ENCODE results near the gene CBLN2.

The CBLN2 gene

DNA sequence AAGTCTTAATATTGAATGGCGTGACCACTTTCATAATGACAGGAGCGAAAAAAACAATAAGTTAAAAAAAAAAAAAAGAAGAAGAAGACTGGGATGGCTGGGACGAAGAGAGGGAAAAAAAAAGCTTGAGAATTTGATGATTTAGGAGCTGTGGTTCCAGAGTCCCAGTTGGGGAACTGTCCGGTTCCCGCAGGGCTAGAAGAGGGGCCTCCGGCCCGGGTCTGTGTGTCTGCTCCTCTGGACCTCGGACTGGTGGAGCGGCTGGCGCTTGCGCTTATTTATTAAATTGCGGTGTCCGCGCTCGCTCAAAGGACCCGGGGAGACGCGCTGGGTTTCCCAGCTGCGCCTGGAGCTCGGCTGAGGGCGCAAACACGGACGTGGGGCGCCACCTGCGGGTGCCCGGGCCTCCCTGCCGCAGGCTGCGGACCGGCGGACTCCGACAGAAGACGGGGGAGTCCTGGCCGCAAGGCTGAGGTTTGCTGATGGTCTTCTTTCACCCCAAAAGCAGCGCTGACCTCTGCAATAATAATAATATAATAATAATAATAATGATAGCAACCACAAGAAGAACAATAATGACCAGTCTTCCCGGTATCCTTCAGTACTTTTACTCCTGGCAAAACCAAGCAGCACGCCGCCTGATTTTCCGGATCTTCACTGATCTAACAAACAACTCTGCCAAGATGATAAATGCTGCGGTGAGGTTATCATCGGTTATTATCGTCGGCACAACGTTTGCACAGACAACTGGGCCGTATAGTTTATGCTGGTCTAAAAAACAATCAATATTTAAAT lies at the start of gene CBLN2:
TSS of gene CBLN2 (minus strand) at position 251 of the 795 bp plus-strand sequence. CDS start 2,182 bp downstream, outside the sequence.
- no peak for DNase-seq

DNA sequence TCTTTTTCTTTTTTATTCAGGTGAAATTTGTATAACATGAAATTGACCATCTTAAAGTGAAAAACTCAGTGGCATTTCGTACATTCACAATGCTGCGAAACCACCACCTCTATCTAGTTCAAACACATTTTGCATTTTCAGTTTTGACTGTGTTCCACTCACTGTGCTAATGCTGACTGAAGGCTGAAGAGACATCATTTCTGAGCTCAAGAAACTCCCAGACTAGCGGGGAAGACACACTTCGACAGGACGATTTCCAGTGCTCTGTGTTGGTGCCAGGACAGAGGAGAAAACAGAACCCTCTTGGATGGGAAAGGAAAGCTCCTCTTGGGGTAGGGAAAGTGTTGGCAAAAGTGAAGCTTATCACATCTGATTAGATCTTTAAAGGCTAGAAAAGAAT lies 44.2 kb upstream of the CBLN2 start:
- no peak for DNase-seq

DNA sequence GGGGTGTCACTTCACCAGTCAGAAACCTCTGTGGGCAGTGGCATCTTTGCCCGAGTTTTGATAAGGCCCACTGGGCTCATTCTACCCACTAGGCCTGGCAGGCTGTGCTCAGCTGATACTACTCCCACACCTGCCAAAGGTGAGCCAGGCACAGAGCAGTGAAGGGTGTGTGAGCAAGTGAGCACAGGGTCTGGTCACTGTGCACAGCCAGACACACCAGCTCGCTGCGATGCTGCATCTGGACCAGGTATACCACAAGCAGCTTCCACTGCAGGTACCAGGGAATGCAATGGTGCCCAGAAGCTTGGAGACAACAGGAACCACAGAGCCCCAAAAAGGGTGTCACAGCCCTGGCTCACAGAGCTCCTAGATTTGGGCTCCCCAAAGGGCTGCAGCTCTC lies 40.6 kb upstream of the CBLN2 start:
- DNase-seq, result no peak

DNA sequence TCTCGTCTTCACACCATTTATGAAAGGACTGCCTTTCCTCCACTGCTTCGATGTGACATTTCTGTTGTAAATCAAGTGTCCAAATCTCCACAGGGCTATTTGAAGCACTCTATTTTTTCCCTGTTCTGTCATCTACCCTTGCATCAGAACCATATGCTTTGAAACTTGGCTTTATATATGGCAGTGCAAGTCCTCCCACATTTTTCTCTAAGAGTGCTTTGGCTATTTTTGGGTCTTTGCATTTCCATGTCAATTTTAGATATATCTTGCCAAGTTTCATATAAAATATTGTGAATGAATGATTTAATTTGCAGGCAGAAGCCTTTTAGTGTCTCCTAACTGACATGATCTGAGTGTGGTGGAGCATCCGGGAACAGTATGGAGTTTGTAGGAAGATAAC lies 37.8 kb upstream of the CBLN2 start:
- no peak for DNase-seq

DNA sequence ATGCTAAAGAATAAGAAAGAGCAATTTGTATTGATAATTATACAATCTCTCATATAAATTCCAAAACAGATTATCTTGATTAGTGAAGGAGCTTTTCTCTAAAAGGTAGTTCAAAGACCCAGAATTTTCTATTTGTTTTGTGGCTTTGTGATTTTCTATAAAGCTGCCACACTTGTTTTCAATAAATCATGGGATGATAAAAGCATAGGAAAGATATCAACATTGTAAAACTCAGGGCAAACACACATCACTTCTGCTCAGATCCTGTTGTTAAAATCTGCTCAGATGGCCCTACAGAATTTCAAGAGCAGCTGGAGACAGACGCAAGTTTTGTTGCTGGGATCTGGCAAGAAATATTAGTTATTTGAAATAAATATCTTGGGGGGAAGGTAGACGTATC lies 28.8 kb upstream of the CBLN2 start:
- no peak for DNase-seq

DNA sequence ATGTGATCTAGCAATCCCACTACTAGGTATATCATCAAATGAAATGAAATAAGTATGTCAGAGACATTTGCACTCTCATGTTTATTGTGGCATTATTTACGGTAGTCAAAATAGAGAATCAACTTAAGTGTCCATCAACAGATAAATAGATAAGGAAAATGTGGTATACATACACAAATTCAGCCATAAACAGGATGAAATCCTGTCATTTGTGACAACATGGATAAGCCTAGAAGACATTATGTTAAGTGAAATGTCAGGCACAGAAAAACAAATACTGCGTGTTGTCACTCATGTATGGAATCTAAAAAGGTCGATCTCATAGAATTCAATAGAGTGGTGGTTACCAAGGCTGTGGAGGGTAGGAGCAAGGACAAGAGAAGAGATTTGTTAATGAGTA lies 22.1 kb upstream of the CBLN2 start:
- no peak for DNase-seq

DNA sequence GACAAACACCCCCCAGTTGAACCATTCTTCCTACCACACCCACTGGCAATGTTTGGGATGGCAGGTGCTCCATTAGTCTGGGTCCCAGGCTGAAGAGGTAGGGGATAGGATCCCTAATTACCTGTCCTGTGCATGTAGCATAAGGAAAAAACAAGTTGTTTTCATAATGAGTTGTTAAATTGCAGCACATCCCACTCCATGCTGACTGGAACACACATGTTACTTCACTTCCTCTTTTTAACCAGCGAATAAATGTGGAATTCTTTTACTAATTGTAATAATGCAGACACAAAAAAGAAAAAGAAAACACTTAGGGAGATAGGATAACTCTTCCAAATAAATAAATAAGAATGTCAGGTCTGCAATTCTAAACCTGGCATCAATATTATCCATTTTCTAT lies 11.8 kb upstream of the CBLN2 start:
- DNase-seq, result no peak

DNA sequence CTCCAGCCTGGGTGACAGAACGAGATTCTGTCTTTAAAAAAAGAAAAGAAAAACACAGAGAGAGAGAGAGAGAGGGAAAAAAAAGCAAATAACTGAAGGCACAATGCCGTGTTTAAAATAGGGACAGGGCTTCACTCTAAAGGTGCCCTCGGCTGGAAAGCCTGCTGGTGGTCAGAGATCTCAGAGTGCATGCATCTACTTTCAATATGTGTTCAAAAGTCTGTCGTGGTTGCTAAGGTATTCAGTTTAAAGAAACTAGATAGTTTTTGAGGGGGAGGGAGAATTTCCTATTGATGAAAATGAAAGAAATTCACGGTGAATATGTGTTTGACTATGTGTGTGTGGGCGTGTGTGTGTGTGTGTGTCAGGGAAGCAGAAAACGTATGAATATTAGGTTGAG lies 11.0 kb upstream of the CBLN2 start:
- no peak for DNase-seq

DNA sequence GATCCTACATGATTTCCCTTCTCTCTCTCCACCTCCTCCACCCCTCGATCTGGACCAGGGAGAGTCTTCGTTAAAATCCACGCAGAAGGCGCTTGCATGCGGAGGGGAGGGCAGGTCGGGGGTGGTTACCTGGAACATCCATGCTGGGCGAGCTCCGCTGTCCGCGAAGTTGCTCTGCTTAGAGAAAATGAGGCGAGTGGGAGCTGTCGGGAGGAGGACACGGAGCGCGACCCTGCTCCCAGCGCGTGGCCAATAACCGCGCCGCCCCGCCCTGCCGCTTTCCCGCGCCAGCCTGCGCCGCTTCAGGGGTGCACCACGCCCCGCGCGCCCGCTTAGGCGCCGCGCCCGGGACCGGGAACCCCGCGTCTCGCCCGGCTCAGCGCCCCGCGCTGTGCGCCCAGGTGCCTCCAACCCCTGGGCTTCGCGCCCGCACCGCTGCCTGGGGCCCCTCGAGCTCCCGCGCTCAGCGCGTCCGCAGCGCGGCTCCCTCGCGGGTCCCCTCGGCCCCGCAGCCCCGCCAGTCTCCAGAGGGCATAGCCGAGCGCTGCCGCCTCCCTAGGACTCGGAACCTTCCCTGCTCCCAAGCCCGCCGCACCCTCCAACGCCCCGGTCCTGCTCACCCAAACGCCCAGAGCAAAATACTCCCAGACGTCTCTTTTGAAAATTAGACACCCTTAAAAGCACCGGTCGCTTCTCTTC lies 636 bp downstream of the CBLN2 start:
- DNase-seq, result no peak

DNA sequence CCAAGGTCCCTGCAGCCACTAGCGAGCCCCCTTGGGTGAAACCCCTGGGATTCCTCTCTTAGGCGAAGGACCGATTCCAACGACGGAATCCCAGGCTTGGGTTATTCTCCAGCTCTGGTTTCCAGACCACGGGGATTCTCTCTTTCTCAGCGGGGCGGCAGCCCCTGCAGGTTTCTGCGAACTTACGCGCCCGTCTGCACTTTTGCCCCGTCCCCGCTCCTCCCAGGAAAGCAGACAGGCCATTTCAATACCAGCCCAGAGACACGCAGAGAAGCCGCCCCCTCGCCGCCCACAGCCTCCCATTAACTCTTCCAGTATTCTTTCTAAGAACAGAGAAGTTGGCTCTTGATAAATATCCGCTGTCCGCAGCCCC lies 1.2 kb downstream of the CBLN2 start:
- no peak for DNase-seq

DNA sequence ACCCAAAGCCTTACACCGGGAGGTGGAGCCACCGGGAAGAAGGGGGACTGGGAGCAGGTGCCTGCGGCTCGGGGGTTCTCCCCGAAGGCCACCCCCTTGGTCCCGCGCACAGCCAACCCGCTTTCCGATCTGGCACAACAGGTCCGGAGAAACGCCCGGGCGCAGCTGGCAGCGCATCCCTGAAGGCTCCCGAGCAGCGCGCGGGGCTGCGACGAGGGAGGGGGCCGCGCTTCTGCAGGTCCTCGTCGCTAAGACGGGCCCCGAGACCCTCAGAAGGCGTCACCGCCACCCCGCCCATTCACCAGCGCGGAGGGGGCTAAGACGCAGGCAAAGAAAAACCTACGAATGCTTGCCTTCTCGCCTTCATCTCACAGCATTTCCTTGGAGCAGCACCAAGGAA lies 1.8 kb downstream of the CBLN2 start:
- DNase-seq, result no peak

DNA sequence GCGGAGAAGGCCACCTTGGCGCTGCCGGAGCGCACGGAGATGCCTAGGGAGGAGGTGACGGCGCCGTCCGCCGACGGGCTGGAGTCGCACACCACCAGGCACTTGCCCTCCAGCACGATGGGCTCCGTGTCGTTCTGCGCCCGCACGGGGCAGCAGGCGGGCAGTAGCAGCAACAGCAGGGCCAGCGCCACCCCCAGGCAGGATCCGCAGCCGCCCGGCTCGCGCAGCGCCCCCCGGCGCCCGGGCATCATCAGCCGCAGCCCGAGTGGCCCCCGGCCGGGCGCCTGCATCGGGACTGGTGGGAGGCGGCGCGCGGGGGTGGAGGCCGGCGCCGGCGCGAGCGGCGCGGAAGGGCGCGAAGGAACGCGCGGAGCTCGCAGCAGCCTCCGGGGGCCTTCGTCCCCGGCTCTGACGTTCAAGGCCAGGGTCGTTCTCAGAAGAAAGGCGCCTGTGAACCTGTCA lies 2.2 kb downstream of the CBLN2 start:
- DNase-seq, result no peak

DNA sequence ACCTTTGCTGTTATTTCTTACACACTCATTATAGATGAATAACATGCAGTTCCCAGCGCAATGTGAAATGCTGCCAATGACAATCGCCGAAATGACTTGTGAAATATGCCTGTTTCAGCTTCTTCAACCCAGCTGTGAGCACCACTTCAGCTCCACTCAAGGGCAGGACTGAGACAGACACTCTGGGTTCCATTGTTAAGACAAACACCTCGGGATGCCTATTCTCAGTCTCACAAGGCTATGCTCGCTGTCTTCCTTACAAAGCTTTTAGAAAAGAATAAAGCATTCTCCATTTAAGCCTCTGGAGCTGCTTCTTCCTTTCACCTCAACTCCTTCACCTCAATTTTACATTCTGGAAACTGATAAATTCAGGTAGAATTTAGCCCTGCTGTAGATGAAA lies 4.2 kb downstream of the CBLN2 start:
- no peak for DNase-seq

DNA sequence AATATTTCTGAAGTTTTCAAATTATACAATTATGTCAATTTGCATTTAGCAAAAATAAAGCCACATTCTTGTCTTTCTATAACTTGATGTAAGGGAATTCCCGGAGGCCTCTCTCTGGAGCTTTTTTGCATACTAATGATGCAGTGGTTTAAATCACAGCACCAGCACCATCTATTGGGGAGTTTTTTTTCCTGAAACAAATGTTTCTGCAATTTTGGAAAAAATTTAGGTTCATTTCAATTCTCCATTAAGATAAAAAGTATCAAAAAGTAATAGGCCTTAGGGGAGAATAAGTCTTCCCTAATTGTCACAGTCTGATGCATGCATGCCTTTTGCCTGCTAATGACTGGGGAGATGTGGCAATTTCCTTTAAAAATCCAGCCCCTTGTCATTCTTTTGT lies 13.5 kb downstream of the CBLN2 start:
- no peak for DNase-seq

DNA sequence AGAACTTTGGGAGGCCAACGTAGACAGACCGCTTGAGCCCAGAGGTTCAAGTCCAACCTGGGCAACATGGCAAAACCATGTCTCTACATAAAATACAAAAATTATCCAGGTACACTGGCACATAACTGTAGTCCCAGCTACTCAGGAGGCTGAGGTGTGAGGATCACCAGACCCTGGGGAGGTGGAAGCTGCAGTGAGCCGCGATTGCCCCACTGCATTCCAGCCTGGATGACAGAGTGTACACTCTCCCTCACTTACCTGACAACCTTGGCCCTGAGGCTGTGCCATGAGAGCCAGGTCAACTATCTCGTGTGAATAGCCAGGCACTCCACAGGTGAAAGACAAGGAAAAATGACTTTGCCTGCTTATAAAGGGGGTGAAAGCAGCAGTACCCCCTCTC lies 39.3 kb downstream of the CBLN2 start:
- DNase-seq, result no peak

DNA sequence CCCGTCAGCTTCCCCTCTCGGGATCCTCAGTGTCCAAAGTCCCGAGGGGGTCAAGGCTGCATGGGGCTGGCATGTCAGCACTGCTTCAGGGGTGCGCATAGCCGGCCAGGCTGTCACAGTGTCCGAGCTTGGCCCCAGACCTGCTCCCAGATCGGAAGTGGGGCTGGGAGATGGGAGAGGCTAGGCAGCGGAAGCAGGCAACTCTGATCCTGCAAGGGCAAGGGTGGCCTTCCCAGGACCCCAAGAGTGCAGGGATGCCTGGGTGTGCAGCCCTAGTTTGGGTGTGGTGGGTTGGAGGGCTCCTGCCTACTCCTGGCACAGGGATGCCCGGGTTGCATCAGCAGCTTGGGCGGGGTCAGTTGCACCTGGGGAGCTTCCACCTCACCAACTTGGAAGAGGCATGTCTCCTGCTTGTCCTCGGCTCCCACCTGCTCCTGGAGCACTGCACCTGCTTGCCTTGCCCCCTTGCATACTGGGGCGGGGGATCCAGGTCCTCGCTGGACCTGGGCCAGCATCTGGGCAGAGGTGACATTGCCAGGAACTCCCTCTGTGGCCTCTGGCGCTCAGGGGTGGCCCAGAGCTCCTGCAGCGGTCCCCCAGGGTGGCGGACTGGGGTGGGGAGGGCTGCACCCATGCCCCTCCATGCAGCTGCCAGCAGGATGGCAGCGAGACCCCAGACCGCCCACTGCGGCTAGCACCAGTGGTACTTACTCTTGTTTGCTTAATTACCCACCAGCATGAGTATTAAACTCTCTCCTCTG lies 41.3 kb downstream of the CBLN2 start:
- no peak for DNase-seq

DNA sequence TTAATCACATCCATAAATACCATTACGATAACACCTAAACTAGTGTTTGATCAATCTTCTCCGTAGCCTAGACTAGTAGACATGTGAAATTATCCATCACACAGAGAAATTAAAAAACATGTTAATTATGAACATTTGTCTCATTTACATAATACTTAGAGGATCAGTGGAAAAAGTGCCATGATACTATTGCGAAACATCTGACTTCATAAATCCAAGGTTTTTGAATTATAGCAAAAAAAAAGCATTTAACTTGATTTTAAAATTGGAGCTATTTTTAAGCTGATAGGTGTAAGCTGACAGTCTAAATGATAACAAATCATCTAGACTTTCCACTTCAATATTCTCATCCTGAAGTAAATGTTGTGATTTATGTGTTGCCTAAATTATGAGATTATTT lies 51.6 kb downstream of the CBLN2 start:
- no peak for DNase-seq
